Jurkat, Clone E6-1 (cell line): ENCODE measurements around the gene KRT4.

ENCODE experiments used
- DNase-seq: peaks from one replicate; pipeline ENCODE4 v3.0.0-alpha.2; 2011; ENCODE audit warnings: low read depth, low spot score
- H3K4me3 ChIP-seq: 2 replicates; pipeline ENCODE4 v1.5.1; 2011; ENCODE audit warnings: mild to moderate bottlenecking, low read length, control low read depth, moderate library complexity

KRT4 gene

GRCh38 chr12:52824741-52825410 lies 11.0 kb upstream of the KRT4 start:
- no peak overlapping the region for H3K4me3 ChIP-seq
- DNase-seq: no peak

- no peak for DNase-seq
- no peak overlapping the region for H3K4me3 ChIP-seq
Measured at GRCh38 chr12:52823761-52824450, 10.0 kb upstream of the KRT4 start.

GRCh38 chr12:52822771-52823510 lies 9.0 kb upstream of the KRT4 start:
- no peak for DNase-seq
- no peak overlapping the region for H3K4me3 ChIP-seq

- DNase-seq: no peak
- no peak overlapping the region for H3K4me3 ChIP-seq
Measured at GRCh38 chr12:52821826-52822660, 8.1 kb upstream of the KRT4 start.

- no peak overlapping the region for H3K4me3 ChIP-seq
- no peak for DNase-seq
Measured at GRCh38 chr12:52821071-52821730, 7.3 kb upstream of the KRT4 start.

- DNase-seq: no peak
Measured at GRCh38 chr12:52820521-52820920, 6.6 kb upstream of the KRT4 start.

GRCh38 chr12:52819731-52820510 lies 6.0 kb upstream of the KRT4 start:
- DNase-seq: no peak
- no peak overlapping the region for H3K4me3 ChIP-seq

More at GRCh38 chr12:52820521-52820920, 6.6 kb upstream of the KRT4 start:
- H3K4me3 ChIP-seq: no peak overlapping the region

GRCh38 chr12:52818887-52819420 lies 5.0 kb upstream of the KRT4 start:
- DNase-seq: no peak
- no peak overlapping the region for H3K4me3 ChIP-seq

- DNase-seq: no peak
- no peak overlapping the region for H3K4me3 ChIP-seq
Measured at GRCh38 chr12:52818388-52818787, 4.5 kb upstream of the KRT4 start.

- no peak overlapping the region for H3K4me3 ChIP-seq
- peak; percentile 57 for DNase-seq
Measured at GRCh38 chr12:52817699-52818238, 3.9 kb upstream of the KRT4 start.

GRCh38 chr12:52817003-52817698 lies 3.2 kb upstream of the KRT4 start:
- DNase-seq: no peak
- no peak overlapping the region for H3K4me3 ChIP-seq

GRCh38 chr12:52815676-52816588 lies 2.0 kb upstream of the KRT4 start:
- no peak for DNase-seq
- no peak overlapping the region for H3K4me3 ChIP-seq

GRCh38 chr12:52815161-52815560 lies 1.2 kb upstream of the KRT4 start:
- no peak overlapping the region for H3K4me3 ChIP-seq
- DNase-seq: no peak

- no peak overlapping the region for H3K4me3 ChIP-seq
Measured at GRCh38 chr12:52814710-52815155, 817 bp upstream of the KRT4 start.

GRCh38 chr12:52813203-52813819 lies 605 bp downstream of the KRT4 start:
- no peak for DNase-seq
- H3K4me3 ChIP-seq: no peak overlapping the region

More at GRCh38 chr12:52814710-52815155, 817 bp upstream of the KRT4 start:
- no peak for DNase-seq

GRCh38 chr12:52812749-52813148 lies 1.2 kb downstream of the KRT4 start:
- DNase-seq: no peak
- no peak overlapping the region for H3K4me3 ChIP-seq
